Measurements from ENCODE around the gene SIK3. TPM values are rescaled to one million over a fixed set of nuclear protein-coding genes. Genes with fewer than 3 reads are reported as not detected.

Gene SIK3
- total RNA-seq, 1 experiment from 2014 or later: 31.4 TPM

DNA sequence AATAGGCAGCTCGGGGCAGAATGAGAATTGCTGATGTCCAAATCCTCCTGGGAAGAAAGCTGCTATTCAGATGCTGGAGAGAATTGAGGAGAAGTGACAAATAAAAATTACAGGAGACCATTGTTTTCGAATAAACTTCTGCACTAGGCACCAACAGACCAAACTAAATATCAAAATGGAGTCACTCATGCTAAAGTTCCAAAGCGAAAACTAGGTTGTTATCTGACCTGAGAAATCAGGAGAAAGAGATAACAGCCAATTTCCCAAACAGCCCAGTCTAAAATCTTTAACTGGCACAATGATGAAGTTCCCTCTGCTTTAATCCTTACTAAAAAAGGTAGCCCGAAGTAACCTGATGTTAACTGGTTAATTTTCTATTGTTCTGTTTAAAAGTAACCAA lies 148.0 kb downstream of the SIK3 start:
- DNase-seq: no peak
- H4K8ac ChIP-seq (replicated peaks; ENCODE audit: insufficient read length, low read depth, low read length): no peak overlapping the region
- no CpG with 5 or more reads among the region's 4 CpGs for WGBS (ENCODE audit: extremely low coverage, insufficient read length, low lambda C conversion rate)
- no peak overlapping the region for H3K9ac ChIP-seq (ENCODE audit: extremely low read depth, insufficient read length, low read length)
- H4K20me1 ChIP-seq (ENCODE audit: control insufficient read depth, insufficient read depth, insufficient read length): no peaks in the 10 kb centered on the region
- no peak overlapping the region for H3K18ac ChIP-seq (ENCODE audit: insufficient read length, low read depth, low read length)
- H2AK5ac ChIP-seq (ENCODE audit: insufficient read length, low read length): no peak overlapping the region
- H3K23ac ChIP-seq (ENCODE audit: insufficient read length, low read depth, low read length): no peak overlapping the region
- no peak overlapping the region for H2BK5ac ChIP-seq (ENCODE audit: insufficient read length, low read length)
- H3K56ac ChIP-seq (ENCODE audit: insufficient read length, low read depth, low read length): no peak overlapping the region
- H3K4me2 ChIP-seq (ENCODE audit: insufficient read depth, insufficient read length, low read length): no peak overlapping the region
- Mint-ChIP-seq H3K4me1 (no peaks in the 10 kb centered on the region), H3K27ac (peak overlapping the region in 1 of 3 experiments; percentile 50; a peak in 1 of 7 replicates), H3K27me3 (ENCODE audit: low read depth) (no peaks in the 10 kb centered on the region), H3K9me3 (no peaks in the 10 kb centered on the region), H3K4me3 (no peak overlapping the region), H3K36me3 (ENCODE audit: insufficient read depth in 1 of 3, low read depth in 3 of 3) (peaks cover 2 to 15% (median 11%) of the 10 kb centered on the region in 3 experiments; a peak in 6 of 7 replicates)
- H3K79me2 ChIP-seq (ENCODE audit: insufficient read depth, low read length): no peaks in the 10 kb centered on the region
- TF ChIP-seq, protein P1, sequence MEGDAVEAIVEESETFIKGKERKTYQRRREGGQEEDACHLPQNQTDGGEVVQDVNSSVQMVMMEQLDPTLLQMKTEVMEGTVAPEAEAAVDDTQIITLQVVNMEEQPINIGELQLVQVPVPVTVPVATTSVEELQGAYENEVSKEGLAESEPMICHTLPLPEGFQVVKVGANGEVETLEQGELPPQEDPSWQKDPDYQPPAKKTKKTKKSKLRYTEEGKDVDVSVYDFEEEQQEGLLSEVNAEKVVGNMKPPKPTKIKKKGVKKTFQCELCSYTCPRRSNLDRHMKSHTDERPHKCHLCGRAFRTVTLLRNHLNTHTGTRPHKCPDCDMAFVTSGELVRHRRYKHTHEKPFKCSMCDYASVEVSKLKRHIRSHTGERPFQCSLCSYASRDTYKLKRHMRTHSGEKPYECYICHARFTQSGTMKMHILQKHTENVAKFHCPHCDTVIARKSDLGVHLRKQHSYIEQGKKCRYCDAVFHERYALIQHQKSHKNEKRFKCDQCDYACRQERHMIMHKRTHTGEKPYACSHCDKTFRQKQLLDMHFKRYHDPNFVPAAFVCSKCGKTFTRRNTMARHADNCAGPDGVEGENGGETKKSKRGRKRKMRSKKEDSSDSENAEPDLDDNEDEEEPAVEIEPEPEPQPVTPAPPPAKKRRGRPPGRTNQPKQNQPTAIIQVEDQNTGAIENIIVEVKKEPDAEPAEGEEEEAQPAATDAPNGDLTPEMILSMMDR (conservative IDR thresholded peaks at IDR 0.05): no peak
- H2BK12ac ChIP-seq (ENCODE audit: insufficient read length, low read depth, low read length): no peak overlapping the region
- no peaks in the 10 kb centered on the region for H3K27me3 ChIP-seq (ENCODE audit: insufficient read depth, low read length)
- no peak overlapping the region for H2BK120ac ChIP-seq (ENCODE audit: low read depth, low read length, poor library complexity, severe bottlenecking)
- no peaks in the 10 kb centered on the region for H3K23me2 ChIP-seq (ENCODE audit: insufficient read length, low read depth, low read length, poor library complexity, severe bottlenecking)
- no peak overlapping the region for H4K91ac ChIP-seq (ENCODE audit: insufficient read length, low read depth, low read length)
- H2BK15ac ChIP-seq (ENCODE audit: low read depth, low read length): no peak overlapping the region
- no peaks in the 10 kb centered on the region for H3K9me3 ChIP-seq (ENCODE audit: control insufficient read depth, low read depth, low read length)
- no peak overlapping the region for H3K27ac ChIP-seq (ENCODE audit: insufficient read length, low read depth, low read length)
- no peak overlapping the region for H3T11ph ChIP-seq (ENCODE audit: low read length)
- H2BK20ac ChIP-seq (ENCODE audit: low read depth, low read length, poor library complexity, severe bottlenecking): no peak overlapping the region
- no peaks in the 10 kb centered on the region for H3K4me1 ChIP-seq (ENCODE audit: insufficient read depth, low read length)
- H3K79me1 ChIP-seq (ENCODE audit: insufficient read depth, low read depth, low read length, poor library complexity, severe bottlenecking): no peaks in the 10 kb centered on the region
- H3K4ac ChIP-seq (ENCODE audit: low read depth, low read length): no peak overlapping the region
- no peak overlapping the region for H2AFZ ChIP-seq (ENCODE audit: low read length)
- no peak overlapping the region for H4K5ac ChIP-seq (ENCODE audit: insufficient read length, low read depth, low read length)
- H3K14ac ChIP-seq (ENCODE audit: insufficient read depth, low read length): no peak overlapping the region
